NCI-H345 (cell line): ENCODE results near the gene FILIP1.
"Not testable (repeated sequence)": the region's sequence is repeated elsewhere in the genome, so short reads cannot be mapped to it uniquely, and the experiment has no call there.

Source experiments
- DNase-seq: peaks from one replicate; lab custom pipeline; 2025; lab: John Stamatoyannopoulos, UW

Gene FILIP1

DNA sequence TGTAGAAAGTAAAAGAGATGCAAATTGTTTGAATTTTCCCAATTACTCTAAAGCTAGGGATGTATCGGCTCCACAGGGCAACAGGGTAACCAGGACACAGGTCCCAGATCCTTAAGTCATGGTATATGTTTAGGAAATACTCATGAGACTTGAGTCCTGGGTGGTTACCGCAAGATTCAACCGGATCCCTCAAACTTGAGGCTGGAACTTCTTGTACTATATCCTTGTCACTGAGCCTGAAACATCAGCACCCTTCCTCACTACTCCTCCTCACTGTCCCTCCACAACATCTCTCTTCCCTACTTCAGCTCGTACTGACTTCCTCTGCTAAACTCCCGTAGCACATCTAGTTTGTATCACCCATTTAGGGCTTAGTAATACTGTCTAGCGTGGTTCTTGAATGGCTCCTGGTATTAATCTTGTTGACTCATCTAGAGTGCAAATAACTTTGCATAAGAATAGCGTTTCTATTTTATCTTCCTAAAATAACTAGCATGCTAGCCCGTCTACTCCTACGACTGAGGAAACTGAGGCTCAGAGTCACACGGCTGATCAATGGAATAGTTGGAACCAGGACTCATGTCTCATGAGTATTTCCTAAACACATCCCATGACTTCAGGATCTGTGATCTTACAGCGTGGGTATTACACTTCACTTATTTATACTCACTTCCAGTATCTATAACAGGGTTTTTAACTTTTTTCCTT, 72.1 kb downstream of the FILIP1 start:
- no peak for DNase-seq

- no peak for DNase-seq
These were observed 73.6 kb downstream of the FILIP1 start for GRCh38 chr6:75419980-75420379.

DNA sequence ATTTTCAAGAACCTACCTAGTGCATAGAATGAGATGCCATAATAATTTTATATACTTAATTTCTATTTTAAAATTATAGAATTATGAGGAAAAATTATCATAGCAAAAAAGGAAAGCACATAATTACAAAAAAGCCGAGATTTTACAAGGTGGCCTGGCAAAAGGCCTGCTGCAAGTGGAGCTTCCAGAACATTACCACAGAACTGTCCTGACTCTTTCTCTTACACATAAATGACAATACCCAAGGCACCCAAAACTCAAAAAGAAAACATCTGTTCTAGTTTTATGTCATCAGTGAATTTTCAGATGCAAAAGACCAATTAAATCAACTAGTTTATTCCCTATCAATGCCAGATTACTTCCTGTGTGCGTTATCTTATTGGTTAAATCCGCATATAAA, 74.2 kb downstream of the FILIP1 start:
- no peak for DNase-seq

- peak; percentile 13 for DNase-seq
These were observed 75.4 kb downstream of the FILIP1 start for GRCh38 chr6:75418233-75418632.

GRCh38 chr6:75416443-75416842, 77.2 kb downstream of the FILIP1 start:
- DNase-seq = no peak

GRCh38 chr6:75415804-75416203, 77.8 kb downstream of the FILIP1 start:
- DNase-seq = no peak

DNA sequence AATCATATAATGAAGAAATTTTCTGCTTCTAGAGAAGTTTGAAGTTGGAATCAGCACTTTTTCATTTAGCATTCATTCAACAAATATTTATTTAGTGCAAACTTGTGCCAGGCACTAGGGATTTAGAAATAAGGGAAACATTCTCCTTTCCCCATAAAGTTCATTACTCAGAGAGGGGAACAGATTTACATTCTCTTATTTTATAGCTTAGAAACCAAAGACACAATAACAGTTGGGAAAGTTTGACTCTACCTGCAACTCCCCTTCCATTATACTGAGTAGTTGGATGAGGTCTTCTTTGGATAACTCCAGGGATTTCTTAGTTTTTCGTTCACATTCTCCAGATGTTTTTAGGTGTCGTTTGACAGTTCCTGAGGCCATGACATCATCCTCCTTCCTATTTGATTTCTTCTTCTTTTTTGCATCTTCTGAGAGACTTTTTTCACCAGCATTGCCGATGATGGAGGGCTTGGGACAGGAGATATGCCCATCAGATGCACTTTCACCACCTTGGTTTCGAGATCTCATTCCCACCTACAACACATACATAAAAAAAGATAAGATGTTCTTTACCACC, 79.1 kb downstream of the FILIP1 start:
- no peak for DNase-seq

GRCh38 chr6:75412969-75413662, 80.5 kb downstream of the FILIP1 start:
- no peak for DNase-seq

DNA sequence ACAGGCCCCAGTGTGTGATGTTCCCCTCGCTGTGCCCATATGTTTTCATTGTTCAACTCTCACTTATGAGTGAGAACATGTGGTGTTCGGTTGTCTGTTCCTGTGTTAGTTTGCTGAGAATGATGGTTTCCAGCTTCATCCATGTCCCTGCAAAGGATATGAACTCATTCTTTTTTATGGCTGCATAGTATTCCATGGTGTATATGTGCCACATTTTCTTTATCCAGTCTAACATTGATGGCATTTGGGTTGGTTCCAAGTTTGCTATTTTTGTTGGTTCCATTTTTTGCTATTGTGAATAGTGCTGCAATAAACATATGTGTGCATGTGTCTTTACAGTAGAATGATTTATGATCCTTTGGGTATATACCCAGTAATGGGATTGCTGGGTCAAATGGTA, 83.0 kb downstream of the FILIP1 start:
- DNase-seq = not testable (repeated sequence)

GRCh38 chr6:75409928-75410327, 83.7 kb downstream of the FILIP1 start:
- DNase-seq = no peak

DNA sequence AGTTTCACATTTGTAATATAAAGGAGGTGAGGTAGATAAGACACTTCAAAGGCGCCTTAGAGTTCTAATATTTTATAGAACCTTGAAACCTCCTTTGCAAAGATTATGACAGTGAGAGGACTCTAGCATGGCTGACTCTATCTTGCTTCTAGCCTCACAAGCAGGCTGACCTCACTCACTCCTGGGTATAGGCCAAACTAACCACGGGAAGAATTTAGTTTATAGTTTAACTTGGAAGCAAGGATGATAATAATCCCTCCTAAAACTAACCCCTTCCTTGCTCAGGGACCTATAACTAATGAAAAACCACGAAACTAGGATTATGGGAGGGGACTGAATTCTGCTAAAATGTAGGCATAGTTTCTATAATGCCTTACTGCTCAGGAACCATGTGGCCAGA, 84.3 kb downstream of the FILIP1 start:
- DNase-seq = no peak

DNA sequence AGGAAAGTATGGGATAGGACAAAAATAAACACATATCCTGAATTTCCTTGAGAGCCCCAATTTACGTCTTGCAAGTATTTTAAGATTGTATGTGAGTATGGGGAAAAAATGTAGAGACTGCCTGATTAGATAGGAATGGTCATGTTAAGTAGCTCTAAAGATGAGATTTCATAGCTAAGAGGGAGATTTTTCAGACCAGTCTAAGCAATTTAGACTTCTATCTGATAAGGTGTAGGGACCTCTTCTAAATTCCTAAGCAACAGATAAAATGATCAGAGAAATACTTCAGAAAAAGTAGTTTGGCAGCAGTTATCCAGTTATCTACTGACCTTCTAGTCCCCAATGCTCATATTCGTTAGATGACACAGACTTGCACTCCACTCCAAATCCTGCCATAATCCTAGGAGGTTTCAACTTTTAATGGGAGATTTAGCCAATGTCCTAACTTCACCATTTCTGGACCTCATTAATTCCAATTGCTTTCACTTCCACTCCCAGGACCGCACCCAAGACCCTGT, 90.0 kb downstream of the FILIP1 start:
- DNase-seq = no peak

DNA sequence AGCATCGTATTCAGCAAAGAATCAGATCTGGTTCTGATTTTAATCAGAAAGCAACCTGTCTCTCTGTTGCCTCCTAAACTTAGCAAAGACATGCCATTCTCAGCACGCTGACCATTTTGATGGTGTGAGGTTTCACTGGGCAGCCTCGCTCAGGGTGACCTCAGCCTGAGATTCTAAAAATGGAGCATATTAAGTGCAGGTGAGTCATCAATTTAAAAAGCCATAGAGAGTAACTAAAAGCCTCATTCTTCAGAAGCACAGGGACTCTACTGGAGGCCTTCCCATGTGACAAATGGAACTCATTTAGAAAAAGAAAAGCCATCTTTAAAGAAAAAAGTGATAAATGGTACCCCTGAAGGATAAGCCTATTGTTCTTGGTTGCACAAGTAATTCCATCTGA, 91.3 kb downstream of the FILIP1 start:
- DNase-seq = no peak

GRCh38 chr6:75397656-75398465, 95.7 kb downstream of the FILIP1 start:
- no peak for DNase-seq

- no peak for DNase-seq
These were observed 96.4 kb downstream of the FILIP1 start for GRCh38 chr6:75397171-75397570.

DNA sequence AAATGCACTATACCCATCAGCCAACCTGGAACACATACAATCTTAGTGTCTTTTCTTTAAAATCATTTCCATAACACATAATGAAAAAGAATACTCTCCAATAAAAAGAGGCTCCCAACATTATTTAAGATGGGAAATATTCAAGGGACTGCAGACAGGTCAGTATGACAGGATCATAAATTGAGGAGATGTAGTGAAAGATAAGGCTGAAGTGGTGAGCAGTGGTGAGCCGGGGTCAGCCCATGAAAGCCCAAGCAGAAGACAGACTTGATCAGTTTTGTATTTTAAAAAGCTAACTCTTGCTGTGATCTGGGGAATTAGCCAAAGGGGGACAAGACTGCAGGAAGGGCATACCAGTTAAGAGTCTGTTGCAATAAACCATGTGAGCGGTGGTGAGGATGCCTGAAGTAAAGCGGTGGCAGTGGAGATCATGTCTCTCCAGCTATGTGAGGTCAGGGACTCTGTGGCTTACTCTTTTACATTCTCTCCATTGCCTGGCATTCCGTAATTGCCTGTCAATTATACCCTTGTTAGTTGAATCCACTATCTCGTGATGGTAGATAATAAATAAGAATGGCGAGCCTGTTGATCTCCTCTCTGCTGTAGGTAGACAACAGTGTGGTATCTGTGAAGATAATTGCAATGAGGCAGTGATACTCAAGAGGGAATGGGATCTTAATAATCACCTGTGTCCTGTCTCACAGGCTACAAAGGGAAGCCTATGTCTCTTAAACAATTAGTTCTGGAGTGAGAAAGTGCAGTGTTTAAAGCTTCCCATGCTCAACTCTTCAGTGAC, 97.4 kb downstream of the FILIP1 start:
- DNase-seq = no peak

DNA sequence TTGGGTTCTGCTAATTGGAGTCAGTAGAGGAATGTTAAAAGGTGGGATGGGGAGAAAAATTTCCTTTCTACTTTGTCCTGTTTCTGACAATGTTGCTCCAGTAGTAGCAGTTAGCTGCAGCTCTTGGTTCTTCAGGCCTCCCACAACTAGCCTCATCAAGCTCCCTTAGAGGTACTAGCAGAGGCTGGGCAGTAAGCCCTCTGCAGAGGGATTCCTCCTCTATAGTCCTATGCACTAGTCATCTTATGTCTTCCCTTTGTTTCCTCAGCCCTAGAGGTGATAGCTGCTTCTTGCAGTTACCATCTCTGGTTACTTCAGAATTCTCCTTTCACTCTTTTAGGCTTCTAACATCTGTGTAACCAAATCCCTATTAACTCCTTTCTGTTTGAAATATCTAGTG, 99.8 kb downstream of the FILIP1 start:
- DNase-seq = no peak

DNA sequence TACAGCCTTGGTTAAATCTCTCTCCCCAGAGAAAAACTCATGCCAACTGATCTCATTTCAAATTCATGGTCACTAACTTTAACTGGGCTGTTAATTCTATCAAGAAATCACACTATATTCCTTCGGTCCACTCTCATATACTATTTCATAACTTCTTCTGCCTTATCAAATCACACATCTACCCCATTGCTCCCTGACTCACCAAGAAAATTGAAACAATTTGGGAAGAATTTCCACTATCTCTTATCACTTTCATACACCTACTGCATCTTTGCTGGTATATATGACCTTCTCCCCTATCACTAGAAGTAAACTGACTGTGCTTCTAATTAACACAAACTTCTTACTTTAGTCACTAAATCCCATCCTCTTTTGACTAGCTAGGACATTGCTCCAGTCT, 102.3 kb downstream of the FILIP1 start:
- no peak for DNase-seq

- DNase-seq = no peak
These were observed 107.4 kb downstream of the FILIP1 start for GRCh38 chr6:75386050-75386770.

DNA sequence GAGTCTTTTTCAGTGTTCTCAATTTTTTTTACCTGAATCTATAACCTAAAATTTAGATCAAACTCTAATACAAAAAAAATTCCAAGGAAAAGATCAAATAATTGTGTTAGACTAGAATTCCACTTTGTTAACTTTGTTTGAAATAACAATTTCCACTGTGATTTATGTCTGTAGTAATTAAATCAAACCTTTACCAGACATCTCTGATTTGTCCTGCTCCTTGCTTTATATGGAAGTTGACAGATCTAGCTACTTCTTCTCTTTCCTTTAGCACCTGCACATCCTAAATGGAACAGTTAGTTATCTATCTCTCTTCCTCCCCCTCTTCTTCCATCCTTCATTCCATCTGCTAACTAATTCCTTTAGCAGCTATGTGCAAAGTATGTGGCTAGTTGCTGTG, 109.5 kb downstream of the FILIP1 start:
- DNase-seq = no peak

GRCh38 chr6:75382634-75382900, 111.0 kb downstream of the FILIP1 start:
- DNase-seq = no peak
